BJ (cell line): Measurements from ENCODE around the gene LNPEP. TPM values are rescaled to one million over a fixed set of nuclear protein-coding genes. Genes with fewer than 3 reads are reported as not detected.

Source experiments
- CTCF ChIA-PET: fragments of 350-600 bp; formaldehyde crosslinking; extraction: SDS; loops from one replicate; lab custom pipeline; 2021; ENCODE audit warnings: antibody characterized with exemption, inconsistent platforms; lab: Yijun Ruan, JAX
- POLR2A ChIA-PET: fragments of 300-600 bp; sonication (Branson Sonifier 250); formaldehyde crosslinking; extraction: SDS; loops from one replicate; lab custom pipeline; 2021; ENCODE audit warnings: antibody characterized with exemption; lab: Charles Lee
- DNase-seq: peaks from one replicate; pipeline ENCODE4 v3.0.0-alpha.2; 2011; ENCODE audit warnings: low read depth
- H3K27me3 ChIP-seq: 2 replicates; pipeline ENCODE4 v1.6.0; 2011; ENCODE audit warnings: low read length; ENCODE audit not compliant: control insufficient read depth, insufficient read depth
- H3K36me3 ChIP-seq: 2 replicates; pipeline ENCODE4 v1.5.1; 2011; ENCODE audit warnings: low read length; ENCODE audit not compliant: control insufficient read depth, insufficient read depth
- H3K4me3 ChIP-seq: 2 replicates; pipeline ENCODE4 v1.5.1; 2011; ENCODE audit warnings: low read depth, mild to moderate bottlenecking, control low read depth, low read length
- CTCF ChIP-seq: IDR thresholded peaks from 2 replicates; pipeline ENCODE4 v1.5.1; 2011; ENCODE audit warnings: low read depth, mild to moderate bottlenecking, control low read depth, inconsistent platforms, low read length, moderate library complexity; ENCODE audit not compliant: insufficient read depth
- polyA plus RNA-seq: library from polyadenylated mRNA; depleted of rRNA; stranded (reverse); fragments of >200 nt; gene quantifications from 2 replicates; pipeline ENCODE4 v1.2.3, GENCODE V29; 2011

LNPEP gene
- polyA plus RNA-seq, 1 experiment: 6.3 TPM

- no peak for TF ChIP-seq CTCF
- Histone ChIP-seq H3K36me3 (no peaks in the 10 kb centered on the region), H3K4me3 (no peak overlapping the region), H3K27me3 (no peaks in the 10 kb centered on the region)
- DNase-seq: no peak
- POLR2A ChIA-PET: no interaction called here
- CTCF ChIA-PET: interaction anchor here (1.0 to 2.0 kb wide), 3 partner anchors 9 to 27 kb away, joined by 3 to 7 read pairs (median 3); no protein-coding TSS in a partner anchor
Measured at GRCh38 chr5:96932026-96932425, 3.9 kb upstream of the LNPEP start.

- Histone ChIP-seq H3K4me3 (peak overlapping the region; percentile 53), H3K36me3 (no peaks in the 10 kb centered on the region), H3K27me3 (no peaks in the 10 kb centered on the region)
- TF ChIP-seq CTCF: no peak
- peak; percentile 15 for DNase-seq
- CTCF ChIA-PET: no interaction called here
- POLR2A ChIA-PET: no interaction called here
Measured at GRCh38 chr5:96933764-96934707, 1.8 kb upstream of the LNPEP start.

- H3K27me3 ChIP-seq: no peaks in the 10 kb centered on the region
- peak; percentile 58 for DNase-seq
- POLR2A ChIA-PET: no interaction called here
- 0 out of 2 replicates have a peak, but pooled peaks have one; percentile 2 for TF ChIP-seq CTCF
- no peaks in the 10 kb centered on the region for H3K36me3 ChIP-seq
- H3K4me3 ChIP-seq: peak overlapping the region; percentile 53
- CTCF ChIA-PET: no interaction called here
Measured at GRCh38 chr5:96934708-96935558, 947 bp upstream of the LNPEP start.

- Histone ChIP-seq H3K4me3 (peak overlapping the region; percentile 53), H3K27me3 (no peaks in the 10 kb centered on the region), H3K36me3 (no peaks in the 10 kb centered on the region)
- ChIA-PET CTCF (interaction anchor here (0.5 kb wide), 1 partner anchor 22 kb away, joined by 3 read pairs; no protein-coding TSS in a partner anchor), POLR2A (interaction anchor here (0.6 kb wide), 1 partner anchor 59 kb away, joined by 3 read pairs; no protein-coding TSS in a partner anchor)
- DNase-seq: no peak
- TF ChIP-seq CTCF: 0 out of 2 replicates have a peak, but pooled peaks have one; percentile 11
Measured at GRCh38 chr5:96936431-96937320, 796 bp downstream of the LNPEP start.
